ENCODE data around the gene FGF2. TPM values are rescaled to one million over a fixed set of nuclear protein-coding genes. Genes with fewer than 3 reads are reported as not detected.
A peak's percentile ranks its signal among the peaks of the same experiment; 100 is the strongest.

FGF2 gene
- total RNA-seq, 1 experiment from 2014 or later: 134 TPM

DNA sequence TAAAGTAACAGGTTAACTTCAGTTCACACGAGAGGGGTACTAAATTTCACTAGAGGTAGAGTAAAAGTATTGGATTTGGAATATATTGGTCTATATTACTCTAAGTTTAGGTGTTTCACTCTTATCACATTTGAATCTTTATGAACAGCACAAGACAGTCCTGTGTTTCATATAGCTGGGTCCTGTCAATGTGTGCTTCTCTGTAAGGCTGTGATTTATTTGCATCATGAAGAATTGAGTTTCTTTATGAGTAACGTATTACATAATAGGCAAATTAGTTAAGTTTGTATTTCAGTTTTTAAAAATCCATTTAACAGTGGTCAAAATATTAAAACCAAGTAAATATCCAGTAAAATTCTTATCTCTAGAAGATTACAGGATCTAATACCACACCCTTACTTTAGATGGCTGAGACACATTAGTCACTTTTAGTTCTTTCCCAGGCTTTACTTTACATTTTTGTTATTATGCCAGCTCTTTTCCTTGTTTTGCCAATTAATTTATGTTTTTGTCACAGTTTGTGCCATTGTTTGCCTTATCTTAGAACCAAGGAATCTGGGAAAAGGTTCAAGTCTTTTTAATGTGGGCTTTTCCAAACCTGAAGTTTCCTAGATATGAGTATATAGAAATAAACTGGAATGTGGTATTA lies 63.6 kb downstream of the FGF2 start:
- H3K27ac Mint-ChIP-seq (ENCODE audit: low read depth, unreplicated experiment): peak overlapping the region; percentile 82
- H3K4me3 Mint-ChIP-seq (ENCODE audit: unreplicated experiment): peak overlapping the region; percentile 35
- intact Hi-C loops (cut with micrococcal nuclease): no loop called here
- H3K4me1 Mint-ChIP-seq (ENCODE audit: insufficient read depth, unreplicated experiment): peaks cover 12% of the 10 kb centered on the region
- ChIA-PET CTCF (interaction anchor here (0.8 kb wide), 1 partner anchor 133 kb away, joined by 3 read pairs; no protein-coding TSS in a partner anchor), POLR2A (interaction anchor here (0.6 to 2.0 kb wide), 9 partner anchors 9 to 157 kb away, joined by 3 to 9 read pairs (median 4); partner anchors contain the start of genes BBS12, FGF2 and NUDT6)
- TF ChIP-seq, protein P1, sequence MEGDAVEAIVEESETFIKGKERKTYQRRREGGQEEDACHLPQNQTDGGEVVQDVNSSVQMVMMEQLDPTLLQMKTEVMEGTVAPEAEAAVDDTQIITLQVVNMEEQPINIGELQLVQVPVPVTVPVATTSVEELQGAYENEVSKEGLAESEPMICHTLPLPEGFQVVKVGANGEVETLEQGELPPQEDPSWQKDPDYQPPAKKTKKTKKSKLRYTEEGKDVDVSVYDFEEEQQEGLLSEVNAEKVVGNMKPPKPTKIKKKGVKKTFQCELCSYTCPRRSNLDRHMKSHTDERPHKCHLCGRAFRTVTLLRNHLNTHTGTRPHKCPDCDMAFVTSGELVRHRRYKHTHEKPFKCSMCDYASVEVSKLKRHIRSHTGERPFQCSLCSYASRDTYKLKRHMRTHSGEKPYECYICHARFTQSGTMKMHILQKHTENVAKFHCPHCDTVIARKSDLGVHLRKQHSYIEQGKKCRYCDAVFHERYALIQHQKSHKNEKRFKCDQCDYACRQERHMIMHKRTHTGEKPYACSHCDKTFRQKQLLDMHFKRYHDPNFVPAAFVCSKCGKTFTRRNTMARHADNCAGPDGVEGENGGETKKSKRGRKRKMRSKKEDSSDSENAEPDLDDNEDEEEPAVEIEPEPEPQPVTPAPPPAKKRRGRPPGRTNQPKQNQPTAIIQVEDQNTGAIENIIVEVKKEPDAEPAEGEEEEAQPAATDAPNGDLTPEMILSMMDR (IDR thresholded peaks at IDR 0.05; ENCODE audit: unreplicated experiment): no peak
- peak; percentile 26 for DNase-seq (ENCODE audit: unreplicated experiment)
- peaks cover 17% of the 10 kb centered on the region for H3K36me3 Mint-ChIP-seq (ENCODE audit: insufficient read depth, unreplicated experiment)
- H3K9me3 Mint-ChIP-seq (ENCODE audit: unreplicated experiment): peaks cover 8% of the 10 kb centered on the region
- BruUV-seq (replicated peaks): no TSS peak
- no peaks in the 10 kb centered on the region for H3K27me3 Mint-ChIP-seq (ENCODE audit: insufficient read depth, unreplicated experiment)

DNA sequence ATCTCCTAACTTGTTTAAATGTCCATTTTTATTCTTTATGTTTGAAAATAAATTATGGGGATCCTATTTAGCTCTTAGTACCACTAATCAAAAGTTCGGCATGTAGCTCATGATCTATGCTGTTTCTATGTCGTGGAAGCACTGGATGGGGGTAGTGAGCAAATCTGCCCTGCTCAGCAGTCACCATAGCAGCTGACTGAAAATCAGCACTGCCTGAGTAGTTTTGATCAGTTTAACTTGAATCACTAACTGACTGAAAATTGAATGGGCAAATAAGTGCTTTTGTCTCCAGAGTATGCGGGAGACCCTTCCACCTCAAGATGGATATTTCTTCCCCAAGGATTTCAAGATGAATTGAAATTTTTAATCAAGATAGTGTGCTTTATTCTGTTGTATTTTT lies 68.2 kb downstream of the FGF2 start:
- DNase-seq (ENCODE audit: unreplicated experiment): no peak
- POLR2A ChIA-PET: interaction anchor here (0.8 to 2.2 kb wide), 3 partner anchors 27 to 162 kb away, joined by 4 to 7 read pairs (median 6); no protein-coding TSS in a partner anchor
- peaks cover 24% of the 10 kb centered on the region for H3K36me3 Mint-ChIP-seq (ENCODE audit: insufficient read depth, unreplicated experiment)
- peaks cover 16% of the 10 kb centered on the region for H3K4me1 Mint-ChIP-seq (ENCODE audit: insufficient read depth, unreplicated experiment)
- no TSS peak for BruUV-seq (replicated peaks)
- no peaks in the 10 kb centered on the region for H3K9me3 Mint-ChIP-seq (ENCODE audit: unreplicated experiment)
- H3K27me3 Mint-ChIP-seq (ENCODE audit: insufficient read depth, unreplicated experiment): no peaks in the 10 kb centered on the region
- peak overlapping the region; percentile 15 for H3K27ac Mint-ChIP-seq (ENCODE audit: low read depth, unreplicated experiment)
- no peak overlapping the region for H3K4me3 Mint-ChIP-seq (ENCODE audit: unreplicated experiment)
- intact Hi-C loops (cut with micrococcal nuclease): loop anchor here (5.0 kb wide), 2 partner anchors 68 to 138 kb away; partner anchors contain the start of gene FGF2
- CTCF ChIA-PET: no interaction called here
- TF ChIP-seq, protein P1 (IDR thresholded peaks at IDR 0.05; ENCODE audit: unreplicated experiment): no peak

DNA sequence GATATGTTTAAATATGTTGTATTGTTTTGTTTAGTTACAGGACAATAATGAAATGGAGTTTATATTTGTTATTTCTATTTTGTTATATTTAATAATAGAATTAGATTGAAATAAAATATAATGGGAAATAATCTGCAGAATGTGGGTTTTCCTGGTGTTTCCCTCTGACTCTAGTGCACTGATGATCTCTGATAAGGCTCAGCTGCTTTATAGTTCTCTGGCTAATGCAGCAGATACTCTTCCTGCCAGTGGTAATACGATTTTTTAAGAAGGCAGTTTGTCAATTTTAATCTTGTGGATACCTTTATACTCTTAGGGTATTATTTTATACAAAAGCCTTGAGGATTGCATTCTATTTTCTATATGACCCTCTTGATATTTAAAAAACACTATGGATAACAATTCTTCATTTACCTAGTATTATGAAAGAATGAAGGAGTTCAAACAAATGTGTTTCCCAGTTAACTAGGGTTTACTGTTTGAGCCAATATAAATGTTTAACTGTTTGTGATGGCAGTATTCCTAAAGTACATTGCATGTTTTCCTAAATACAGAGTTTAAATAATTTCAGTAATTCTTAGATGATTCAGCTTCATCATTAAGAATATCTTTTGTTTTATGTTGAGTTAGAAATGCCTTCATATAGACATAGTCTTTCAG lies 68.8 kb downstream of the FGF2 start:
- intact Hi-C loops (cut with micrococcal nuclease): loop anchor here (5.0 kb wide), 2 partner anchors 68 to 138 kb away; partner anchors contain the start of gene FGF2
- CTCF ChIA-PET: interaction anchor here (0.6 to 1.2 kb wide), 7 partner anchors 18 to 574 kb away, joined by 3 to 5 read pairs (median 3); no protein-coding TSS in a partner anchor
- peaks cover 17% of the 10 kb centered on the region for H3K4me1 Mint-ChIP-seq (ENCODE audit: insufficient read depth, unreplicated experiment)
- TF ChIP-seq, protein P1 (IDR thresholded peaks at IDR 0.05; ENCODE audit: unreplicated experiment): no peak
- H3K4me3 Mint-ChIP-seq (ENCODE audit: unreplicated experiment): no peak overlapping the region
- BruUV-seq (replicated peaks): no TSS peak
- H3K27ac Mint-ChIP-seq (ENCODE audit: low read depth, unreplicated experiment): peak overlapping the region; percentile 82
- peaks cover 29% of the 10 kb centered on the region for H3K36me3 Mint-ChIP-seq (ENCODE audit: insufficient read depth, unreplicated experiment)
- H3K27me3 Mint-ChIP-seq (ENCODE audit: insufficient read depth, unreplicated experiment): no peaks in the 10 kb centered on the region
- peak; percentile 16 for DNase-seq (ENCODE audit: unreplicated experiment)
- no peaks in the 10 kb centered on the region for H3K9me3 Mint-ChIP-seq (ENCODE audit: unreplicated experiment)
- POLR2A ChIA-PET: interaction anchor here (0.6 to 2.3 kb wide), 15 partner anchors 19 to 297 kb away, joined by 3 to 9 read pairs (median 6); partner anchors contain the start of gene BBS12

DNA sequence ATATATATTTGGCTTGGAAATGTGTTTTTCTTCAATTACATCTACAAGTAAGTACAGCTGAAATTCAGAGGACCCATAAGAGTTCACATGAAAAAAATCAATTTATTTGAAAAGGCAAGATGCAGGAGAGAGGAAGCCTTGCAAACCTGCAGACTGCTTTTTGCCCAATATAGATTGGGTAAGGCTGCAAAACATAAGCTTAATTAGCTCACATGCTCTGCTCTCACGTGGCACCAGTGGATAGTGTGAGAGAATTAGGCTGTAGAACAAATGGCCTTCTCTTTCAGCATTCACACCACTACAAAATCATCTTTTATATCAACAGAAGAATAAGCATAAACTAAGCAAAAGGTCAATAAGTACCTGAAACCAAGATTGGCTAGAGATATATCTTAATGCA lies 69.6 kb downstream of the FGF2 start:
- intact Hi-C loops (cut with micrococcal nuclease): loop anchor here (5.0 kb wide), 2 partner anchors 69 to 139 kb away; partner anchors contain the start of gene FGF2
- Mint-ChIP-seq H3K4me1 (ENCODE audit: insufficient read depth, unreplicated experiment) (peaks cover 21% of the 10 kb centered on the region), H3K27ac (ENCODE audit: low read depth, unreplicated experiment) (peak overlapping the region; percentile 82), H3K9me3 (ENCODE audit: unreplicated experiment) (no peaks in the 10 kb centered on the region), H3K36me3 (ENCODE audit: insufficient read depth, unreplicated experiment) (peaks cover 31% of the 10 kb centered on the region), H3K4me3 (ENCODE audit: unreplicated experiment) (no peak overlapping the region), H3K27me3 (ENCODE audit: insufficient read depth, unreplicated experiment) (no peaks in the 10 kb centered on the region)
- TF ChIP-seq, protein P1 (IDR thresholded peaks at IDR 0.05; ENCODE audit: unreplicated experiment): no peak
- BruUV-seq (replicated peaks): no TSS peak
- POLR2A ChIA-PET: interaction anchor here (0.6 to 2.3 kb wide), 14 partner anchors 18 to 298 kb away, joined by 3 to 9 read pairs (median 6); partner anchors contain the start of genes BBS12 and NUDT6
- peak; percentile 8 for DNase-seq (ENCODE audit: unreplicated experiment)
- CTCF ChIA-PET: interaction anchor here (0.6 to 1.2 kb wide), 8 partner anchors 17 to 573 kb away, joined by 3 to 5 read pairs (median 4); no protein-coding TSS in a partner anchor

Measured in MCF 10A (cell line).